GM19452 (cell line): Measurements from ENCODE around the gene METRN.
A peak's percentile ranks its signal among the peaks of the same experiment; 100 is the strongest.

Experiments
- ATAC-seq: cut with Tn5 transposase; IDR thresholded peaks from one replicate; pipeline ENCODE4 v1.9.1; 2021; ENCODE audit not compliant: unreplicated experiment

The METRN gene

DNA sequence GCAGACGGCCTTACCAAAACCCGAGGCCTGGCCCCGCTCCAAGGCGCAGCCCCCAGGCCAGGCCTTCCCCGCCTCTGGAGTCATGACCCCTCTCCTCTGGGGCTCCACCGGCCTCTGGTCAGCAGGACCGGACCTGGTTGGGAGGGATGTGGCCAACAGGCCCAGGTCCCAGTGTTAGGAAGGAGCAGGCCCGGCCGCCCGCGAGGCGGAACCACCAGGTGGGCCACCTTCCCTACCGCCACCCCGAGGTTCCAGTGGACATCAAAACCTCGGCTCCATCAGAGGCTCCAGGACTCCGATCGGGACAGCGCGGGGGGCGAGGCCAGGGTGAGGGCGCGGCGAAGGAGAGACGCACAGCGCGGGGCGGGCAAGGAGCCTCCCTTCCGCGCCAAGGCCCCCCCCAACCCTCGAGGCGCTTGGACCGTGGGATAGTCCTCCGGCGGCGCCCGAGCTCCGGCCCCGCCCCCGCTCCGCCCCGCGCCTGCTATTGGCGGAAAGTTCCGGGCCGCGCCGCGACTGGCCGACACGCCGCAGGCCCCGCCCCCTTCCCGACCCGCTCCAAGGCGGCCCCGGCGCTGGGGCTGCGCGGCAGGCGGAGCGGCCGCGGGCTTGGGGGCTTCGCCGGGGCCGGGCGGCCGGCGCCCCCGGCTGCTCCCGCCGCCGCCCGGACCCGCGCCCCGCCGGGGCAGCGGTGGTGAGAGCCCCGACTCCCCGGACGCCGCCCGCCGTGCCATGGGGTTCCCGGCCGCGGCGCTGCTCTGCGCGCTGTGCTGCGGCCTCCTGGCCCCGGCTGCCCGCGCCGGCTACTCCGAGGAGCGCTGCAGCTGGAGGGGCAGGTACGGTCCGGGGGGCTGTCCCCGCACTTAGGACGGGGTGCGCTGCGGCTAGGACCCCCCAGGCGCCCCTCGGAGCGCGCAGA lies at the start of gene METRN:
METRN (plus strand) TSS at position 561 of the 919 bp plus-strand sequence; CDS start at position 733, 172 bp downstream.
- ATAC-seq: peak; percentile 83

GRCh38 chr16:666572-666971 lies 48.3 kb upstream of the METRN start:
- no peak for ATAC-seq

GRCh38 chr16:667113-667779 lies 47.7 kb upstream of the METRN start:
- no peak for ATAC-seq

DNA sequence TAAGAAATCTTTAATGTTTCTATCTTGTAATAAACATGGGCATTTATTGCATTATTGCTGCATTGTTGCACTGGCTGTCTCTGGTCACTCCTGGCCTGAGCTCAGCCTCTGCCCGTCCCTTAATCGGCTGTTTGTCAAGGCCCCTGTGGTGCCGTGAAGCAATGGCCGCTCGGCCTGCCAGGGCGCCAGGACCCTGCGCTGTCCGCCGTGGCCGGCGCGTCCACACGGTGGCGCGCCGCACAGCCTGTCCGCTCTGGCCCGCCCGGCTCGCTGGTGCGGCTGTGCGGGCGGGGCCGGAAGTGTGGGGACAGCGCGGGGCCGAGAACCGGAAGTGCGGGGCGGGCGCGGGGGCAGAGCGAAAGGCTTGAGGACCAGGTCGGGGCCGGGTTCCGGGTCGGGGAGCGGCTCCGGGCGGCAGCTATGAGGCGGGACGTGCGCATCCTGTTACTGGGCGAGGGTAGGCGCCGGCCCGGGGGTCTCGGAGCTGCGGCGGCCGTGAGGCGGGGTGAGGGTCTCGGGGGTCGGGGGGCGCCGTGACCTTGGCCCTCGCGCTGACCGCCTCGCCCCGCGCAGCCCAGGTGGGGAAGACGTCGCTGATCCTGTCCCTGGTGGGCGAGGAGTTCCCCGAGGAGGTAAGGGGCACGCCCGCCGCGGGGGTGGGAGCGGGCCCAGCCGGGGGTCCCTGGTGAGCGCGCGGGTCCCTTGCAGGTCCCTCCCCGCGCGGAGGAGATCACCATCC lies 47.0 kb upstream of the METRN start, which contains the start of gene RHOT2:
RHOT2 (plus strand) TSS at position 353 of the 739 bp plus-strand sequence; CDS start at position 421, 68 bp downstream.
- ATAC-seq: peak; percentile 88

- ATAC-seq: no peak
Observed at GRCh38 chr16:668519-669171, 46.3 kb upstream of the METRN start.

GRCh38 chr16:669666-670065 lies 45.3 kb upstream of the METRN start:
- ATAC-seq: no peak

GRCh38 chr16:670485-671352 lies 44.2 kb upstream of the METRN start:
- ATAC-seq: no peak

DNA sequence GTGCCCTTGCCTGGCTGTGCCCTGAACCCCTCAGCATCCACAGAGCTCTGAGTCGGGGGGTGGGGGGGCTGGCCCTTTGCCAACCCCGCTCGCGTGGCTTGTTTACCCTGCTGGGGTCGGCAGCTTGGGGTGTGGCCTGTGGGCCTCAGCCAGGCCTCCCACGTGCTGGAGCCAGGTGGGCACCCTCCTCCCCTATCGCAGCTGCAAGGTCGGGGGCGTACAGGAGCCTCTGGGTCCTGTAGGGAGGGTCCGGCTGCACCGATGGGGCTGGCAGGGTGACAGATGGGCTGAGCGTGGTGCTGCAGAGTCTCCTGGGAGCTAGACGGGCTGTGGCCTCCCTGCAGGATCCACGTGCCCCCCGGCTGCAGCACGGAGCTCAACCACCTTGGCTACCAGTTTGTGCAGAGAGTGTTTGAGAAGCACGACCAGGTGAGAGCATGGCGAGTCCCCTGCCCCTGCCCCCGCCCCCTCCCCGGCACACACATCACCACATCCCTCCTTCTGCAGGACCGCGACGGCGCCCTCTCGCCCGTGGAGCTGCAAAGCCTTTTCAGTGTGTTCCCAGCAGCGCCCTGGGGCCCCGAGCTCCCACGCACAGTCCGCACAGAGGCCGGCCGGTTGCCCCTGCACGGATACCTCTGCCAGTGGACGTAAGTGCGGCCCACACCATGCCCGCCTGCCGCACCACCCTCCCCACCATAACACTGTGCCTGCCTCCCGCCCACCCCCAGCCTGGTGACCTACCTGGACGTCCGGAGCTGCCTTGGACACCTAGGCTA lies 43.4 kb upstream of the METRN start:
- no peak for ATAC-seq

GRCh38 chr16:672371-672770 lies 42.5 kb upstream of the METRN start:
- no peak for ATAC-seq

DNA sequence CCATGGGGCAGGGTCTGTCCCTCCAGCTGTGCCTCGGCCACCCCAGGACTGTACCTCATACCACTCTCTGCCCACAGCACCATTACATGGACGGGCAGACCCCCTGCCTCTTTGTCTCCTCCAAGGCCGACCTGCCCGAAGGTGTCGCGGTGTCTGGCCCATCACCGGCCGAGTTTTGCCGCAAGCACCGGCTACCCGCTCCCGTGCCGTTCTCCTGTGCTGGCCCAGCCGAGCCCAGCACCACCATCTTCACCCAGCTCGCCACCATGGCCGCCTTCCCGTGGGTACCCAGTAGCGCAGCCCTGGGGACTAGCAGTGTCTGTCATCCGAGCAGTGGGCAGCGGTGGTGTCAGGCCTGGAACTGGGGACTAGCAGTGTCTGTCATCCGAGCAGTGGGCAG lies 42.1 kb upstream of the METRN start:
- ATAC-seq: no peak

GRCh38 chr16:673399-673991 lies 41.4 kb upstream of the METRN start:
- ATAC-seq: no peak

- ATAC-seq: no peak
Observed at GRCh38 chr16:674214-674881, 40.6 kb upstream of the METRN start.

GRCh38 chr16:674968-675883 lies 39.7 kb upstream of the METRN start, which contains the start of gene RHBDL1:
Gene RHBDL1, plus strand, starts transcription at chr16:675671. Its CDS starts 120 bp downstream, at chr16:675791.
- no peak for ATAC-seq

DNA sequence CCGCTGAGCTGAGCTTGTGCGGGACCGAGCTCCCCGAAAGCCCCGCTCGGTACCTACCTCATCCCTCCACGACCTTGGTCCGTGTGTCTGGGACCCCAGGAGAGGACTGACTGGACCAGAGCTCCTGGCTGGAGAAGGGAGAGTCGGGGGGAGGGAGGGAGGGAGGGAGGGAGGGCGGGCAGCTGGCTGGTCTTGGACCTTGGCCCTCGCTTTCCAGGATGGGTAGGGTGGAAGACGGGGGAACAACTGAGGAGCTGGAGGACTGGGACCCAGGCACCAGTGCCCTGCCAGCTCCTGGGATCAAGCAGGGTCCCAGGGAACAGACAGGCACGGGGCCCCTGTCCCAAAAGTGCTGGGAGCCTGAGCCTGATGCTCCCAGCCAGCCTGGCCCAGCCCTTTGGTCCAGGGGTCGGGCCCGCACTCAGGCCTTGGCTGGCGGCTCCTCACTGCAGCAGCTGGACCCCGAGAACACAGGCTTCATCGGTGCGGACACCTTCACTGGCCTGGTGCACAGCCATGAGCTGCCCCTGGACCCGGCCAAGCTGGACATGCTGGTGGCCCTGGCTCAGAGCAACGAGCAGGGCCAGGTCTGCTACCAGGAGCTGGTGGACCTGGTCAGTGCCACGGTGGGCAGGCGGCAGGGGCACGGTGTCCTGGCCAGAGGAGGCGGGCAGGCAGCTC lies 38.9 kb upstream of the METRN start:
- no peak for ATAC-seq

- ATAC-seq: no peak
Observed at GRCh38 chr16:676565-676902, 38.4 kb upstream of the METRN start.

DNA sequence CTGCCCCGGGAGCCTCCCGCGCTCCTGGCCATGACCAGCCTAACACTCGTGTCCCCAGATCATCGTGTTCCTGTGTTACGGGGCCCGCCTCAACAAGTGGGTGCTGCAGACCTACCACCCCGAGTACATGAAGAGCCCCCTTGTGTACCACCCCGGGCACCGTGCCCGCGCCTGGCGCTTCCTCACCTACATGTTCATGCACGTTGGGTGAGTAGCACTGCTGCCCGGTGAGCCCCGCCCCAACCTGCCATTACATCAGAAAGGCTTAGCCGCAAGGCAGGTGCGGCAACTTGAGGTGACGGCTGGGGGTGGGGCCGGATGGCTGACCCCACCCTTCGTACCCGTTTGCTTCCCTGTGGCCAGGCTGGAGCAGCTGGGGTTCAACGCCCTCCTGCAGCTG lies 38.0 kb upstream of the METRN start:
- no peak for ATAC-seq
